Heart left ventricle (tissue), 13 donors: ENCODE measurements around the gene GNAQ.

Source experiments
- POLR2A ChIP-seq, 2 donors: fragments of 450-650 bp; IDR thresholded peaks; one replicate each; pipeline ENCODE4 v1.6.1; 2017; ENCODE audit warnings: antibody characterized with exemption in 2 of 2, mild to moderate bottlenecking in 2 of 2, moderate library complexity in 2 of 2
- TF ChIP-seq, protein P1 (sequence below), 12 donors: fragments of 200-600 bp; sonication (generic) in 4 of 12; IDR thresholded peaks; one replicate each; pipeline versions ENCODE4 v1.5.0 to v1.8.0; 2018 to 2022; ENCODE audit warnings: antibody characterized with exemption in 12 of 12, mild to moderate bottlenecking in 5 of 12
- donor health status: ischemic (EF 13 %, LVEDD 7.1; RV severe dilation, severe dysfunction).
- donor health status: DM: no; HTN: yes; CAD: no.
- donor health status: DM: no; HTN: no; CAD: no.
- donor health status: ischemic (EF 25% LVEDD 6.9; RV normal size, moderate dysfunction).
- donor health status: ischemic (EF 25% LVEDD 5.7; RV mildly dilated, moderate dysfunction).
- donor health status: ischemic (EF 35%, LVEDD 5.7; RV mildly dilated, moderate dysfunction).
- donor health status: nonischemic (EF 11% LVEDD 7.7; RV severe dilation, severe dysfunction).
- donor health status: DM: yes; HTN: yes; CAD: no.
- donor health status: PGD.
- donor health status: ischemic (EF 29% LVEDD 5.4; RV normal size, mild dysfunction).
- donor health status: nonischemic (EF 23%, LVEDD 6.1; RV moderate dilation, normal function).

DNA sequence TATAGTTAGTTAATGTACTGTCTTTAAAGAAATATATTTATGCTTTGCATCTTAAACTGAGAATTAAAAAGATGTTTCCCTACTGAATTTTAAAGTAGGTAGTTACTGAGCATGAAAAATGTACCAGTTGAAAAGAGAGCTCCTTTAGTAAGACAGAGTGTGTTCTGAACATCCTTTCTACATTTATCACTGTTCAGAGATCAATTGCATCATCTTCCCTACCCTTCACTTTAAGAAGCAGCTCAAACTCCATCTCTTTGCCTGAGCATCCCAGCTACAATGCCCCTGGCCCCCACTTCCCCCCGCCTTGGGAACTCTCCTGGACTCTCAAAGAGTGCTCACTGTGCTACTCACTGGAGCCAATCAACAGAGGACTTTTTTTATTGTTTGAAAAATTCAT is 164.7 kb downstream of the GNAQ start:
- TF ChIP-seq, protein P1, sequence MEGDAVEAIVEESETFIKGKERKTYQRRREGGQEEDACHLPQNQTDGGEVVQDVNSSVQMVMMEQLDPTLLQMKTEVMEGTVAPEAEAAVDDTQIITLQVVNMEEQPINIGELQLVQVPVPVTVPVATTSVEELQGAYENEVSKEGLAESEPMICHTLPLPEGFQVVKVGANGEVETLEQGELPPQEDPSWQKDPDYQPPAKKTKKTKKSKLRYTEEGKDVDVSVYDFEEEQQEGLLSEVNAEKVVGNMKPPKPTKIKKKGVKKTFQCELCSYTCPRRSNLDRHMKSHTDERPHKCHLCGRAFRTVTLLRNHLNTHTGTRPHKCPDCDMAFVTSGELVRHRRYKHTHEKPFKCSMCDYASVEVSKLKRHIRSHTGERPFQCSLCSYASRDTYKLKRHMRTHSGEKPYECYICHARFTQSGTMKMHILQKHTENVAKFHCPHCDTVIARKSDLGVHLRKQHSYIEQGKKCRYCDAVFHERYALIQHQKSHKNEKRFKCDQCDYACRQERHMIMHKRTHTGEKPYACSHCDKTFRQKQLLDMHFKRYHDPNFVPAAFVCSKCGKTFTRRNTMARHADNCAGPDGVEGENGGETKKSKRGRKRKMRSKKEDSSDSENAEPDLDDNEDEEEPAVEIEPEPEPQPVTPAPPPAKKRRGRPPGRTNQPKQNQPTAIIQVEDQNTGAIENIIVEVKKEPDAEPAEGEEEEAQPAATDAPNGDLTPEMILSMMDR (IDR thresholded peaks at IDR 0.05) = no peak
- TF ChIP-seq POLR2A (IDR thresholded peaks at IDR 0.05) = no peak
